ENCODE results near the gene RNF212.
A peak's percentile ranks its signal among the peaks of the same experiment; 100 is the strongest.

RNF212 gene

GRCh38 chr4:1036095-1036494, 77.3 kb downstream of the RNF212 start:
- DNase-seq (ENCODE audit: low spot score): no peak

GRCh38 chr4:1035510-1035909, 77.9 kb downstream of the RNF212 start:
- no peak for DNase-seq (ENCODE audit: low spot score)

- DNase-seq (ENCODE audit: low spot score): no peak
Measured at GRCh38 chr4:1033840-1034551, 79.4 kb downstream of the RNF212 start.

- DNase-seq (ENCODE audit: low spot score): no peak
Measured at GRCh38 chr4:1032861-1033260, 80.5 kb downstream of the RNF212 start.

- peak; percentile 48 for DNase-seq (ENCODE audit: low spot score)
Measured at GRCh38 chr4:1031956-1032795, 81.2 kb downstream of the RNF212 start.

- DNase-seq (ENCODE audit: low spot score): no peak
Measured at GRCh38 chr4:1031346-1031745, 82.0 kb downstream of the RNF212 start.

- DNase-seq (ENCODE audit: low spot score): no peak
Measured at GRCh38 chr4:1030559-1030958, 82.8 kb downstream of the RNF212 start.

GRCh38 chr4:1030031-1030430, 83.3 kb downstream of the RNF212 start:
- no peak for DNase-seq (ENCODE audit: low spot score)

- no peak for DNase-seq (ENCODE audit: low spot score)
Measured at GRCh38 chr4:1029529-1029928, 83.8 kb downstream of the RNF212 start.

GRCh38 chr4:1028574-1029220, 84.7 kb downstream of the RNF212 start:
- DNase-seq (ENCODE audit: low spot score): no peak

- DNase-seq (ENCODE audit: low spot score): no peak
Measured at GRCh38 chr4:1027915-1028238, 85.5 kb downstream of the RNF212 start.

- no peak for DNase-seq (ENCODE audit: low spot score)
Measured at GRCh38 chr4:1027219-1027914, 86.0 kb downstream of the RNF212 start.

- peak; percentile 83 for DNase-seq (ENCODE audit: low spot score)
Measured at GRCh38 chr4:1026115-1026514, 87.2 kb downstream of the RNF212 start.

- DNase-seq (ENCODE audit: low spot score): no peak
Measured at GRCh38 chr4:1024882-1025545, 88.3 kb downstream of the RNF212 start.

GRCh38 chr4:1023895-1024740, 89.2 kb downstream of the RNF212 start:
- no peak for DNase-seq (ENCODE audit: low spot score)

- DNase-seq (ENCODE audit: low spot score): no peak
Measured at GRCh38 chr4:1023075-1023640, 90.2 kb downstream of the RNF212 start.

GRCh38 chr4:1022739-1023066, 90.7 kb downstream of the RNF212 start:
- DNase-seq (ENCODE audit: low spot score): no peak

- no peak for DNase-seq (ENCODE audit: low spot score)
Measured at GRCh38 chr4:1022051-1022738, 91.2 kb downstream of the RNF212 start.

All from germinal center (tissue), 1 donor.